PC-3 (cell line): ENCODE measurements around the gene TMUB1. TPM values are rescaled to one million over a fixed set of nuclear protein-coding genes. Genes with fewer than 3 reads are reported as not detected.

Experiments
- ATAC-seq: fragments of 200-7000 bp; cut with Tn5 transposase; 2 replicates; pipeline ENCODE4 v1.9.1; 2020; ENCODE audit warnings: mild to moderate bottlenecking, moderate library complexity
- BruUV-seq: library from RNA; stranded (reverse); fragments of 400-500 nt; replicated peaks from 2 replicates; lab custom pipeline; 2021; lab: Mats Ljungman, UMichigan
- CTCF ChIA-PET: fragments of 300-600 bp; sonication (Branson Sonifier 250); formaldehyde crosslinking; loops from one replicate; lab custom pipeline; 2022; ENCODE audit warnings: antibody characterized with exemption; lab: Charles Lee
- POLR2A ChIA-PET: fragments of 300-600 bp; sonication (Branson Sonifier 250); formaldehyde crosslinking; loops from one replicate; lab custom pipeline; 2022; ENCODE audit warnings: antibody characterized with exemption; ENCODE audit not compliant: unreplicated experiment; lab: Charles Lee
- DNase-seq: peaks from one replicate; pipeline ENCODE4 v3.0.0-alpha.2; 2015
- H2AFZ ChIP-seq: fragments of 300-600 bp; sonication (generic); 2 replicates; pipeline ENCODE4 v1.6.0; 2016; ENCODE audit warnings: antibody characterized with exemption, low read length
- H3F3A ChIP-seq: fragments of 300-600 bp; sonication (generic); one replicate; pipeline ENCODE4 v1.6.0; 2017; ENCODE audit warnings: antibody characterized with exemption, low read length, control low read depth, mild to moderate bottlenecking; ENCODE audit not compliant: unreplicated experiment
- H3K27ac ChIP-seq: fragments of 300-600 bp; sonication (generic); 2 replicates; pipeline ENCODE4 v1.5.1; 2016; ENCODE audit warnings: mild to moderate bottlenecking, low read length
- H3K27me3 ChIP-seq: fragments of 300-600 bp; sonication (generic); 2 replicates; pipeline ENCODE4 v1.6.1; 2016; ENCODE audit warnings: low read length, mixed read lengths
- H3K36me3 ChIP-seq: fragments of 300-600 bp; sonication (generic); 2 replicates; pipeline ENCODE4 v1.6.1; 2016; ENCODE audit warnings: low read depth, mixed run types, low read length, mixed read lengths
- H3K4me1 ChIP-seq: fragments of 300-600 bp; sonication (generic); 2 replicates; pipeline ENCODE4 v1.5.1; 2016; ENCODE audit warnings: low read length; ENCODE audit not compliant: insufficient read depth
- H3K4me2 ChIP-seq: fragments of 300-600 bp; sonication (generic); 2 replicates; pipeline ENCODE4 v1.6.0; 2016; ENCODE audit warnings: low read length
- H3K4me3 ChIP-seq: fragments of 300-600 bp; sonication (generic); 2 replicates; pipeline ENCODE4 v1.5.1; 2016; ENCODE audit warnings: mild to moderate bottlenecking, low read length, mixed read lengths
- H3K79me2 ChIP-seq: fragments of 300-600 bp; sonication (generic); 2 replicates; pipeline ENCODE4 v1.6.1; 2017; ENCODE audit warnings: low read length, mixed read lengths
- H3K9ac ChIP-seq: fragments of 300-600 bp; sonication (generic); 2 replicates; pipeline ENCODE4 v1.6.0; 2016; ENCODE audit warnings: mild to moderate bottlenecking, low read length
- H3K9me2 ChIP-seq: fragments of 300-600 bp; sonication (generic); replicated peaks from 2 replicates; pipeline ENCODE4 v1.6.1; 2016; ENCODE audit warnings: mixed run types, low read length, mixed read lengths
- H3K9me3 ChIP-seq: fragments of 300-600 bp; sonication (generic); 2 replicates; pipeline ENCODE4 v1.6.1; 2016; ENCODE audit warnings: low read length, mixed read lengths
- H4K20me1 ChIP-seq: fragments of 300-600 bp; sonication (generic); 2 replicates; pipeline ENCODE4 v1.6.1; 2016; ENCODE audit warnings: low read length, mixed read lengths
- EZH2 ChIP-seq: fragments of 300-600 bp; sonication (generic); IDR thresholded peaks from one replicate; pipeline ENCODE4 v1.6.1; 2017; ENCODE audit warnings: antibody characterized with exemption, mild to moderate bottlenecking, low read length; ENCODE audit not compliant: unreplicated experiment
- EZH2phosphoT487 ChIP-seq: fragments of 300-600 bp; sonication (generic); IDR thresholded peaks from 2 replicates; pipeline ENCODE4 v1.6.1; 2018; ENCODE audit warnings: mild to moderate bottlenecking, antibody characterized with exemption, low read length, borderline replicate concordance
- intact Hi-C: fragments of 100-400 bp; cut with micrococcal nuclease; formaldehyde crosslinking; loops from 2 replicates; pipeline ENCODE4 v1.9.0; 2023
- total RNA-seq: library from RNA; depleted of rRNA; stranded (reverse); fragments of >200 nt; gene quantifications from 2 replicates; pipeline ENCODE4 v1.2.3, GENCODE V29; 2014
- TF ChIP-seq, protein P1 (sequence below): fragments of 300-600 bp; sonication (generic); conservative IDR thresholded peaks from 2 replicates; pipeline ENCODE4 v1.5.1; 2017; ENCODE audit warnings: antibody characterized with exemption, low read depth, mild to moderate bottlenecking, low read length

Gene TMUB1
- total RNA-seq, 1 experiment from 2014 or later, result 52.1 TPM

DNA sequence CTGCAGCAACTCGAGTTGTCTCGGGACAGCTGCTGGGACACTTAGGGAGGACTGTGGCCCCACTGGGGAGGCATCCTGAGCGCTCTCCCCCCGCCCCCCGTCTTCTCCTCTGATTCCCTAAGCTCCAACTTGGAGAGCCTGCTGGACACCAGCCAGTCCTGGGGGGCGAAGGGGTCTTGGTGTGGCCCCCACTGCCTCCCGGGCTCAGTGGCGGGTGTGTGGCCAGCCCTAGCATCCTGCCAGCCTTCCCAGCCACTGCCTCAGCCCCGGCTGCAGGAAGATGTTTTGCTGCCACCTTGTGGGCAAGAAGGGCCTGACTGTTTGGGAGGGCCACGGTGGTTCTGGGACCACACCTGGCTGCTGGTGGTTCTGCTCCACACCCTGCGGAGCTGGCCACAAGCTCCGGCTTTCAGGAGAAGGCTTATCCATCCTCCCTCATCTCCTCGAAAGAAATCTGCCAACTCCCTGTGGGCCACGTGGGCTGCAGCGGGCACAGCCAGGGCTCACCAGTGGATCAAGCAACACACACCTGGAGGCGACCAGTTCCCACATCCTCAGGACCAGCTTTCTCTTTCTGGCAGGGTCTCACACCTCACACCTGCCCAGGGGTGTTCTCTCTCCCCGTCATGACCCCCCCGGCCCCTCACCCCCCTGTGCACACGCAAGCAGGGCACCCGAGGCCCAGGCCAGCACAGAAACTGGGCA, 27.8 kb upstream of the TMUB1 start:
- Histone ChIP-seq H3F3A (peaks cover 7% of the 10 kb centered on the region), H3K9ac (no peak overlapping the region), H2AFZ (no peak overlapping the region), H3K9me2 (no peaks in the 10 kb centered on the region), H3K36me3 (no peaks in the 10 kb centered on the region), H3K79me2 (peaks cover 32% of the 10 kb centered on the region), H3K4me2 (no peak overlapping the region), H3K9me3 (no peaks in the 10 kb centered on the region), H4K20me1 (peaks cover 17% of the 10 kb centered on the region; the same call in 1 of the 2 replicates), H3K4me3 (no peak overlapping the region), H3K4me1 (peaks cover 24% of the 10 kb centered on the region), H3K27ac (no peak overlapping the region), H3K27me3 (no peaks in the 10 kb centered on the region)
- intact Hi-C loops, result loop anchor here (1.0 to 10.0 kb wide), 4 partner anchors 34 to 214 kb away; partner anchors contain the start of genes ABCB8 and KCNH2
- TF ChIP-seq, protein P1, sequence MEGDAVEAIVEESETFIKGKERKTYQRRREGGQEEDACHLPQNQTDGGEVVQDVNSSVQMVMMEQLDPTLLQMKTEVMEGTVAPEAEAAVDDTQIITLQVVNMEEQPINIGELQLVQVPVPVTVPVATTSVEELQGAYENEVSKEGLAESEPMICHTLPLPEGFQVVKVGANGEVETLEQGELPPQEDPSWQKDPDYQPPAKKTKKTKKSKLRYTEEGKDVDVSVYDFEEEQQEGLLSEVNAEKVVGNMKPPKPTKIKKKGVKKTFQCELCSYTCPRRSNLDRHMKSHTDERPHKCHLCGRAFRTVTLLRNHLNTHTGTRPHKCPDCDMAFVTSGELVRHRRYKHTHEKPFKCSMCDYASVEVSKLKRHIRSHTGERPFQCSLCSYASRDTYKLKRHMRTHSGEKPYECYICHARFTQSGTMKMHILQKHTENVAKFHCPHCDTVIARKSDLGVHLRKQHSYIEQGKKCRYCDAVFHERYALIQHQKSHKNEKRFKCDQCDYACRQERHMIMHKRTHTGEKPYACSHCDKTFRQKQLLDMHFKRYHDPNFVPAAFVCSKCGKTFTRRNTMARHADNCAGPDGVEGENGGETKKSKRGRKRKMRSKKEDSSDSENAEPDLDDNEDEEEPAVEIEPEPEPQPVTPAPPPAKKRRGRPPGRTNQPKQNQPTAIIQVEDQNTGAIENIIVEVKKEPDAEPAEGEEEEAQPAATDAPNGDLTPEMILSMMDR, result peak; percentile 79
- TF ChIP-seq EZH2, result no peak
- peak; percentile 81 for DNase-seq
- ATAC-seq, result peak; percentile 54
- CTCF ChIA-PET, result interaction anchor here (1.4 to 1.9 kb wide), 2 partner anchors 48 to 83 kb away, joined by 10 to 12 read pairs; partner anchors contain the start of gene ABCB8
- BruUV-seq, result no TSS peak
- POLR2A ChIA-PET, result no interaction called here

DNA sequence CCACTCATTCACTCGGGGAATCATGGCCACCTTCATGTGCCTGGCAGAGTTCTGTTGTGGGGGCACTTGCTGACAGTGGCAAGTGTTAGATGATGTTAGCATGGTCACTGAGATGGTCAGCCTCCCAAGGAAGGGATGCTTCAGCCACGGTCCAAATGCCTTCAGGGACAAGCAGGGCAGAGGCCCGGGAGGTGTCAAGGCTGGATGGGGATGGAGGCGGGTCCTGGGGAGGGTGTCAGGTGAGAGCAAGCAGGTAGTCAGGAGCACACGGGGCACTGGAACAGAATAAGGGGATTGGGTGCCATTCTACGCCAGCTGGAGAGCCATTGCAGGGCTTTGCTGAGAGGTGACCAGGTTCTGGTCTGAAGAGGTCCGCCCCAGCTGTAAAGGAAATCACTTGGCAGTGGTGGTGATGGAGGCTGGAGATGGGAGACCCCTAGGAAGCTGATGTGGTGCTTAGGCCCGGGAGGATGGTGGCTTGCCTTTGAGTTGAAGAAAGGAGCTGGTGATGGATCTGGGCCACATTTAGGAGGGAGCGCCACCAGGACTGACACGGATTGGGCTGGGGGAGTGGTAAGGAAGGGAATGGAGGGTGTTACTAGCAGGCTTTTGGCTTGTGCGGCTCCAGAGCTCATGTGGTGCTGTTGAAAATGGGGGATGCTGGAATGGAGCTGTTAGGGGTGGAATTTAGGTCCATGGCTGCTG, 27.1 kb upstream of the TMUB1 start:
- POLR2A ChIA-PET, result no interaction called here
- Histone ChIP-seq H3K4me2 (no peak overlapping the region), H2AFZ (no peak overlapping the region), H3F3A (peaks cover 7% of the 10 kb centered on the region), H3K4me1 (peaks cover 17% of the 10 kb centered on the region), H3K9me3 (no peaks in the 10 kb centered on the region), H3K27ac (no peak overlapping the region), H3K27me3 (no peaks in the 10 kb centered on the region), H3K36me3 (no peaks in the 10 kb centered on the region), H3K4me3 (no peak overlapping the region), H3K9me2 (no peaks in the 10 kb centered on the region), H3K79me2 (peaks cover 25% of the 10 kb centered on the region), H3K9ac (no peak overlapping the region), H4K20me1 (peaks cover 11% of the 10 kb centered on the region; the same call in 1 of the 2 replicates)
- CTCF ChIA-PET, result interaction anchor here (1.4 to 1.9 kb wide), 2 partner anchors 48 to 82 kb away, joined by 10 to 12 read pairs; partner anchors contain the start of gene ABCB8
- intact Hi-C loops, result loop anchor here (5.0 to 10.0 kb wide), 3 partner anchors 33 to 213 kb away; partner anchors contain the start of gene KCNH2
- BruUV-seq, result no TSS peak
- no peak for TF ChIP-seq EZH2phosphoT487
- TF ChIP-seq, protein P1, result no peak
- no peak for TF ChIP-seq EZH2
- DNase-seq, result peak; percentile 7
- no peak for ATAC-seq
